CD4-positive, alpha-beta T cell treated with Interleukin-1 beta for 1 hour (primary cell): Measurements from ENCODE around the gene KRT13.
A peak's percentile ranks its signal among the peaks of the same experiment; 100 is the strongest.

Experiments
- DNase-seq, 2 donors: peaks; one replicate each; pipeline ENCODE4 v3.0.0-alpha.2; 2020 to 2022

Gene KRT13

GRCh38 chr17:41492351-41492750 is 13.1 kb downstream of the KRT13 start:
- DNase-seq, result peak in 1 of 2 donors; percentile 36

GRCh38 chr17:41491476-41491875 is 13.9 kb downstream of the KRT13 start:
- DNase-seq, result no peak

- DNase-seq, result no peak
Measured at GRCh38 chr17:41490000-41490990, 15.1 kb downstream of the KRT13 start.

DNA sequence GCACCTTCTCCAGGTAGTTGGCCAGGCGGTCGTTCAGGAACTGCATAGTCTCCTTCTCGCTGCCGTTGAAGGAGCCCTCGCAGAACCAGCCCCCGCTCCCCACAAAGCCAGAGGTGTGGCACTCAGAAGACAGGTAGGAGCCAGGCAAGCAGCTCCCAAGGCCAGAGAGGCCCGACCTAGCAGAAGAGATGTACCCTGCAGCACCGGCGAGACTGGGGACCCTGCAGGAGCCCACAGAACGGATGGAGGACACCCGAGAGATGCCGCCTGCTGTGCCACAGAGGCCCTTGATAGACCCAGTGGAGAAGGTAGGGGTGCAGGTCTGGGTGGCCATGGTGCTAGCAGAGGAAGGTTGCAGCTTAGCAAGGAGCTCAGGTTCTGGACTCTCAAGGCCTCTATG is 15.9 kb downstream of the KRT13 start, which contains the start of gene KRT36:
Gene KRT36 (minus strand): TSS at position 380 of the 400 bp plus-strand sequence. CDS start 46 bp downstream, at position 334.
- DNase-seq, result no peak

DNA sequence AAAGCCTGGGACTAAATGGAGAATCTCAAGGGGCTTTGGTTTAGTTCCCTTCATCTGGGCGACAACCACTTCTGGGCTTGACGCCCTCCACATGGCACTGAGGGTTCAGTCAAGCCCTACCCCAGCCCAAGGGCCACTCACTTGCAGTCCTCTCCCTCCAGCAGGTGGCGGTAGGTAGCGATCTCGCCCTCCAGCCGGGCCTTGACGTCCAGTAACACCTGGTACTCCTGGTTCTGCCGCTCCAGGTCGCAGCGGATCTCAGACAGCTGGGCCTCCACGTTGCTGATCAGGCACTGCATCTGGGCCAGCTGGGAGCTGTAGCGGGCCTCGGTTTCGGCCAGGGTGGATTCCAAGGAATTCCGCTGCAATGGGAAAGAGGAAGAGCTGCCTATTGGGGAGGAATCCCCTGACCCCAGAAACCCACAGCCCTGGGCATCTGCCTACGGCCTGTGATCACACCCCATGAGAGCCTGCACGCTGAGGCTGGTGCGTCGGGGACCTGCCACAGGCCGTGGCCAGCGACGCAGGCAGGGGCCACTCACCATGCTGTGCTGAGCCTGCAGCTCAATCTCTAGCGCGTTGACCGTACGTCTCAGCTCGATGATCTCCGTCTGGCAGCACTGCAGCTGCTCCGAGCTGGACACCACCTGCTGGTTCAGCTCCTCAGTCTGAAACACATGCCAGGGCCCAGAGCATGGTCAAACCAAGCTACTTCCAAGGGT is 18.4 kb downstream of the KRT13 start:
- peak; percentile 6 to 19 for DNase-seq

DNA sequence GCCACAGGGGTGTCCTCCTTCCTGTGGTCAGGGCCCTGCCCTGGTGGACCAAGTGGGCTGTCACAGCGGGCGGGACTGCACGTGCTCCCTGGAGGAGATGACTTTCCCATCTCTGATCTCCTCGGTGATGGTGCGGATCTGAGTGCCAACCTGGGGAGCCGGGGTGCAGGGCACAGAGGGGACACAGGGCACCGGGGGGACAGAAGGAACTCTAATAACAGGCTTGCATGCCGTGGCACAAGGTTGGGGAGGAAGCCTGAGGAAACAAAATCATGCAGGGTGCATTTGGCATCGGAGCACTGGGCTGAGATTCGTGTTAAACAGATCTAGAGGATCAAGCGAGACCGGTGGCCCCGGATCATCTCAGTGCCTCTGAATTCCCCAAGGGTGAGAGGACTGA is 19.1 kb downstream of the KRT13 start:
- no peak for DNase-seq

DNA sequence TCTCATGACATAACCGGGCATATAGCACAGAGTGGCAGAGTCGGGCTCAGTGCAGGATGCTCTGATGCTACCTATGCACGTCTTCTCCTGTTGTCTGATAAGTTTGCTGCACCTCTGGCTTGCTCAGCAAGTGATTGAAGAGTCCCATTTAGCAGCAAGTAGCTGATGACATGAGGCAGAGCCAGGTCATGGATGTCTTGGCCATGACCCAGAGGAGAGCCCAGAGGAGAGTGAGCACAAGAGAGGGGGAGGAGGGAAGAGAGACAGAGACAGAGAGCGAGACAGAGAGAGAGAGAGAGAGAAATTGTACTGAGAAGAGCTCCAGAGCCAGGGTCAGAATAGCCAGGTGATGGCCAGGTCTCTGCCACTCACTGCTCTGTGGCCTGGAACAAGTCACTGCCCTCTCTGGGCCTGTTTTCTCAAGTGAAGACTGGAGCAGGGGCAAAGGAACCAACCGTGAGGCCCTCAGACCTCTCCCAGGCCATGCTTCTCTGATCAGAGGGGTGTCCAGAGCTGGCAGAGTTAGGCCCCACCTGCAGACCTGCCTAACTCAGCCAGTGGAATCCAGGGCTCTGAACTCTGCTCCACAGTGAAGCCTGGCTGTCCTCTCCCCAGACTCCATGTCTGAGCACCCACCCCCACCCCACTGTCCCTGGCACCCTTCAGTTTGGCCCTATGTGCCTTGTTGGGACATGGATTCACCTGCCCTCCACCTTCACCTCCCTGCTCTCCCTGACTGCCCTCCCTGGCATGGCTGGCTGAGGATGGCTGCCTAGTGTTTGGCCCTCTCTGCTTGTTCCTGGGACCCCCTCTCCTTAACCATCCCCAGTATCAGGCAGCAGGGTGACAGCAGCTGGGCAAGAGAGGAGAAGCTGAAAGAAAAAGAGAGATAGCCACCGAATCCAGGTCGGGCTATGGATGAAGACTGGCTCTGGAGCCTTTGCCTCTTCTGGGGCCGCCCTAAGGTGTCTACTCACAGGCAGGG is 20.2 kb downstream of the KRT13 start:
- no peak for DNase-seq

DNA sequence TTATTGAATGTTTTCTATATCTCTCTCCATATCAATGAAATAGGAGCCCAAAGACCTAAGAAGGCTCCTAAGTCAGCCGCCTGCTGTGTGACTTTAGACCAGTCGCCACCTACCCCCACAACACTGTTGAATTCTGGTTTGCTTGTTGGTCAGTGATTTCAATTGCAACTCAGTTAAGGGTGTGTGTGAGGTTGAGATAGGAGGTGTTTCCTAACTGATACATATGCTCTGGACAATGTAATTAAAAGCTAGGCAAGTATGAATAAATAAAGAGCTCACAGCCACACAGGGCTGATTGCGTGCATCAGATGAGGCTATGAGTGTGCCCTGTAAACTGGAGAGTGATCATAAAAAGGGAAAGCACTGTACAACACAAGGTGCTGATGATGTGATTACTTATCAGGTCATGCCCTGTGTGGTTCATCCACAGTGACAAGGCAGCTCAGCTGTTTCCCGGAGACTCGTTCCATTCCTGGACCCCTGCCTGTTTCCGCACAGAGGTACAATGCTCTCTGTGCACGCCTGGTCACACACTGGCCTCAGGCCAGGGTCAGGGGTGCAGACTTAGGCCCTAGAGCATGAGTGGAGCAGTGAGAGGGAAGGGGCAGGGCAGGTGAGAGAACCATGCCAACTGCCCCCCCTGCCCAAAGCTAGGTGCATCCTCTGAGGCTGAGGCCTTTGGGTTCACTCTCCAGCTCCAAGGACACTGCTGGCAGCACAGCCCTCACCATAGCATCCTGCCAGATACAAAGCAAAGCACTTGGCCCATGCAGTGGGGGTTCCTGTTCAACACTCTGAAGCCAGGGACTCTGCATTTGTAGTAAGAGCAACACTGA is 21.2 kb downstream of the KRT13 start:
- no peak for DNase-seq

DNA sequence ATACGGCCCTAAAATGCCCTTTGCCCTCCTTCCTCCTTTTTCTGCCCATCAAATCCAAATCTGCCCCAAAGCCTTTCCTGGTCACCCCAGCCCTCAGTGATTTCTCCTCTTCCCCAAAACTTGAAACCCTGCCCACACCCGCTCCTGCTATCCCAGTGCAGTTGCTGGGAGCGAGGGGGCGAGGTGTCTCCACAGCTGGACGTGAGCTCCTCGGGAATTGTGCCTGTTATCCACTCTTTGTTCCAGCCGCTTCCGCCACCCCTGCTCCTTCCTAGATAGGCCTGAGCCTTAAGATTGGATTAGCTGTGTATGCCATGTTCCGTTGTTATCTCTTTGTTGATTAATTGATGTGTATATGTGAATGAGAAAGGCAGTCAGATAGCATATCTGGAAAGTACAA is 21.9 kb downstream of the KRT13 start:
- DNase-seq, result no peak

DNA sequence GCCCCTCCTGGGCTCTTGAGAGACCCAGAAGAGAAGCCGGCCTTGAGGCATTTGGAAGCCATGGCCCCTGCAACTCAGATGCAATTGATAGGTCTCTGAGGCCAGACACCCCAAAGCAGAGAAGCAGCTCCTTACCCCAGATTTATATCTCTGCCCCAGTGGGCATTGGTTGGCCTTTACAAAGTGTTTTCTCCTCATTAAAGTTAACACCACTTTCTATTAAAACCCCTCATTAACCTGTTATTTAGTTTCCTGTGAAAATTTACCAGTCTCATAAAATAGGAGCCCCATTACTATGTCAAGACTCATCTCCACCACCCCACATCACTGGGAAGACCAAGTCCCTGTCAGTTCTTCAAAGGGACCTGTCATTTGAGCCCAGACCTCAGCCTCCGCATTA is 24.4 kb downstream of the KRT13 start, which contains the start of gene KRT35:
Gene KRT35 (minus strand): TSS at position 116 of the 400 bp plus-strand sequence. CDS start 54 bp downstream, at position 62.
- DNase-seq, result no peak

DNA sequence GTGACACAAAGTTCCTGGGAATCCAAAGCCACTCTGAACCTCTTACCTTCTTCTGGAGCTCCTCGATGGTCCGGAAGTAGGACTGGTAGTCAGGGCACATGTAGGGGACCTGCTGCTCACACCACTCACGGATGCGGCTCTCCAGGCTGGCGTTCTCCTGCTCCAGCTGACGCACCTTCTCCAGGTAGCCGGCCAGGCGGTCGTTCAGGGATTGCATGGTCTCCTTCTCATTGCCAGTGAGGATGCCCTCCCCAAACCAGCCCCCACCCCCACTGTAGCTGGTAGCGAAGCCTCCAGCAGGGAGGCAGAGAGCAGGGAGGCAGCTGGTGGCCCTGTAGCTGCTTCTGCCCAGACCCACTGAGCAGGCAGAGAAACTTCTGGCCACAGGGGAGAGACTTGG is 24.8 kb downstream of the KRT13 start:
- no peak for DNase-seq

DNA sequence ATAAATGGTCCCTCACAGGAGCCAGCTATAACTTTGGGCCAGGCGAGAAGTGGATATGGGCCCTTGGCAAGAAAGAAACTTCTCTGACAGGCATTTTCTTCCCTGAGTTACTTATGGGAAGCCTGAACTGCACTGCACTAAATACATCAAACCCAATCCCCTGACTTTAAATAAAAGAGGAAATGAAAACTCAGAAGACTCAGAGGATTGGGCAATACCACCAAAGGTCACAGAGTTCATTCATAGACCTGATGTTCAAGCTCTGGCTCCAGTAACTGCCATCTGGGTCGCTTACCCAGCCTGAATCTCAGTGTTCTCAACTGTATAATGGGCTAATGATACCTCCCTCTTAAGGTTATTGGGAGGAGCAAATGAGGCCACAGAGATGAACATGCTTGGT is 25.3 kb downstream of the KRT13 start:
- no peak for DNase-seq

- no peak for DNase-seq
Measured at GRCh38 chr17:41478237-41478636, 27.2 kb downstream of the KRT13 start.

- DNase-seq, result no peak
Measured at GRCh38 chr17:41476866-41477815, 28.3 kb downstream of the KRT13 start.

GRCh38 chr17:41475421-41475820 is 30.0 kb downstream of the KRT13 start:
- DNase-seq, result no peak

DNA sequence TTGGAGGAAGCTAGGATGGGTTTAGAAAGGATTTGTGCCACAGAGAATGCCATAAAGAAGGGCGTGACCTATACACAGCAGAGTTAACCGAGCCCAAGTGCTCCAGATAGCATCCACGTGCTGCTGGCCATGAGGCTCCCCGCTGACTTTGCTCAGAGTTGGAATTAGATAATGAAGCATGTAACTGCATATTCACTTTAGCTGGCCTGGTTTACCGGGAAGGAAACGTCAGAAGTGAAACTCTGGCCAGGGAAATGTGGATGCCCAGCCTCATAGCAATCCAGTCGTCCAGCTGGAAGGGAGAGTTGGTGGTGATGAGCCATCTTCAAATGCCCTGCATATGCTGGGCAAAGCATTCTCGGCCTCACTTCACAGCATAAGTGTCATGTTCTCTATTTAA is 30.5 kb downstream of the KRT13 start:
- no peak for DNase-seq

- no peak for DNase-seq
Measured at GRCh38 chr17:41468346-41468745, 37.1 kb downstream of the KRT13 start.

GRCh38 chr17:41467561-41467960 is 37.9 kb downstream of the KRT13 start:
- DNase-seq, result no peak

DNA sequence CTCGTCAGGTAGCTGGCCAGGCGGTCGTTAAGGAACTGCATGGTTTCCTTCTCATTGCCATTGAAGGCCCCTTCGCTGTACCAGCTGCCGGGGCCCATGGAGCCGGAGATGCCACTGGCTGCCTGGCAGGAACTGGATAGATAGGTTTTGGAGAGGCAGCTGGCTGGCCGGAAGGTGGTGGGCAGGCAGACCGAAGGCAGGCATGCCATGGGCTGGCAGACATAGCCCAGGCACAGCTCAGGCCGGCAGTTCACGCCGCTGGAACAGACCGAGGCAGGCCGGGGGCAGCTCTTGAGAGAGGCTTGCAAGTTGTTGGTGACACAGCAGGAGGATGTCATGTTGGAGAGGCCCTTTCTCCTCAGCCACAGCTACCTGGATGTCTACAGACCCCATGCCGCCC is 38.4 kb downstream of the KRT13 start, which contains the start of gene KRT32:
Gene KRT32 (minus strand): TSS at position 399 of the 400 bp plus-strand sequence. CDS start 61 bp downstream, at position 338.
- DNase-seq, result no peak

DNA sequence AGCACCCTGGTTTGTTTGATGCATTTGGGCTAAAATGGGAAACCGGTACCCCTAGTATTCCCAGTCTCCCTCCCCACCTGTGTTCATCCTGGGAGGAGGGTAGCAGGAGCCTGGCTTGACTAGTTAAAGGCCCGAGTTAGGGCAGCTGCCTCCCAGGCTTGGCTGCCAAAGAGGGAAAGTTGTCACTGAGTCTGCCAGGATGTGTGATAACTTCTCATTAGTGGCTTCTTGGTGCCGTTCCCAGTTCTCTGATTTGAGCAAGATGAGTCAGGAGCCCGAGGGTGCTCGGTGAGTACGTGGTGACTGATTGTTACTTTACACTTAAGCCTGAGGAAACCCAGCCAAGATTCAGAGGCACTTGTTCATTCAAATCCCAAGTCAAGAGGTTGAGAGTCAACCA is 40.7 kb downstream of the KRT13 start:
- DNase-seq, result no peak
